ENCODE data around the gene POC1A.

DNA sequence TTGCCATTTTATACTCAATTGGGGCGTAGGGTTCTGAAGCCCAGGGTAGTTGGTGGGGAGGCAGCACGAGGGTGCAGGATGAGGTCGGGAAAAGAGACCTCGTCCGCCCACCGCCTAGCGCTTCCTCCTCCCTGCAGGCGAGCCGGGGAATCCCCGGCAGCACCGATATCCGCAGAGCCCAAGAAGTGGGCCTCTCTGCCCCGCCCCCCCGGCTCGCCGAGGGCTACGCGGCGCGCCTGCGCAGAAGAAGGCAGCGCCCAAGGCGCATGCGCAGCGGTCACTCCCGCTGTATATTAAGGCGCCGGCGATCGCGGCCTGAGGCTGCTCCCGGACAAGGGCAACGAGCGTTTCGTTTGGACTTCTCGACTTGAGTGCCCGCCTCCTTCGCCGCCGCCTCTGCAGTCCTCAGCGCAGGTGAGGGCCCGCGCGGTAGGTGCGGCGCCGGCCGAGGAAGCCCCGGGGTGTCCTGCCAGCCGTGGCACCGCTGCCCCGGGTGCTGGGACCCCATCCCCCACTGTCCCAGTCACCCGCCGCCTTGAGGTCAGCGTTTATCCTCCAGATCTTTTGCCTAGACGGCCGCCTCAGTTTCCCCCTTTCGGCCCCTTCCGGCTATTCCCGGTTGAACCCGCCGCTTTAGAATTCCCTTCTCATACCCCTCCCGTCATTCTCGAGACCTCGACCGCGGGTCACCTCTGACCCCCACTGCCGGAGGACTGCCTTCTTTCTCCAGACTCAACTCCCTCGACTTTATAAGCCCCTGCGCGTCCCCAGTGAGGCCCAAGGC is 43.8 kb upstream of the POC1A start, which contains the start of gene ALAS1:
- TF ChIP-seq, protein P1, sequence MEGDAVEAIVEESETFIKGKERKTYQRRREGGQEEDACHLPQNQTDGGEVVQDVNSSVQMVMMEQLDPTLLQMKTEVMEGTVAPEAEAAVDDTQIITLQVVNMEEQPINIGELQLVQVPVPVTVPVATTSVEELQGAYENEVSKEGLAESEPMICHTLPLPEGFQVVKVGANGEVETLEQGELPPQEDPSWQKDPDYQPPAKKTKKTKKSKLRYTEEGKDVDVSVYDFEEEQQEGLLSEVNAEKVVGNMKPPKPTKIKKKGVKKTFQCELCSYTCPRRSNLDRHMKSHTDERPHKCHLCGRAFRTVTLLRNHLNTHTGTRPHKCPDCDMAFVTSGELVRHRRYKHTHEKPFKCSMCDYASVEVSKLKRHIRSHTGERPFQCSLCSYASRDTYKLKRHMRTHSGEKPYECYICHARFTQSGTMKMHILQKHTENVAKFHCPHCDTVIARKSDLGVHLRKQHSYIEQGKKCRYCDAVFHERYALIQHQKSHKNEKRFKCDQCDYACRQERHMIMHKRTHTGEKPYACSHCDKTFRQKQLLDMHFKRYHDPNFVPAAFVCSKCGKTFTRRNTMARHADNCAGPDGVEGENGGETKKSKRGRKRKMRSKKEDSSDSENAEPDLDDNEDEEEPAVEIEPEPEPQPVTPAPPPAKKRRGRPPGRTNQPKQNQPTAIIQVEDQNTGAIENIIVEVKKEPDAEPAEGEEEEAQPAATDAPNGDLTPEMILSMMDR (conservative IDR thresholded peaks at IDR 0.05): no peak
- no peak for TF ChIP-seq EZH2 (IDR thresholded peaks at IDR 0.05; ENCODE audit: low read depth)

Data from PC-9 (cell line).